ENCODE data around the gene PARD3.

- TF ChIP-seq CTCF (IDR thresholded peaks at IDR 0.05; ENCODE audit: insufficient read depth, low read length, poor library complexity, severe bottlenecking) (peak; percentile 84), EZH2phosphoT487 (conservative IDR thresholded peaks at IDR 0.05; ENCODE audit: low read length) (no peak)
These were observed 176.6 kb downstream of the PARD3 start for GRCh38 chr10:34638406-34639054.
